ENCODE results near the gene RBM4. TPM values are rescaled to one million over a fixed set of nuclear protein-coding genes. Genes with fewer than 3 reads are reported as not detected.

Gene RBM4
- total and polyA plus RNA-seq, 5 donors from 2014 or later, result 201 to 306 (median 287) TPM

- Mint-ChIP-seq H3K36me3 (peaks cover 23% of the 10 kb centered on the region), H3K4me3 (peak overlapping the region; percentile 99), H3K27me3 (peaks cover 8% of the 10 kb centered on the region), H3K4me1 (peaks cover 23 to 76% (median 52%) of the 10 kb centered on the region in 4 donors), H3K9me3 (peaks cover 0 to 2% (median 0%) of the 10 kb centered on the region in 7 donors), H3K27ac (peak overlapping the region; percentile 28 to 100 (median 100))
- H3K4me1 ChIP-seq (ENCODE audit: control insufficient read depth, insufficient read depth, low read length, poor library complexity, severe bottlenecking), result peaks cover 70% of the 10 kb centered on the region
- ATAC-seq (ENCODE audit: low read depth in 2 of 2), result peak; percentile 12 to 13
- H3K9me3 ChIP-seq (ENCODE audit: control insufficient read depth in 2 of 2, low read length in 2 of 2), result no peaks in the 10 kb centered on the region
- peak overlapping the region; percentile 95 for H3K27ac ChIP-seq (ENCODE audit: insufficient read depth, low read length, poor library complexity, severe bottlenecking)
- H3K36me3 ChIP-seq (ENCODE audit: control insufficient read depth, insufficient read depth, low read length), result peaks cover 25% of the 10 kb centered on the region
- DNase-seq, result peak; percentile 30 to 75 (median 71)
- peak overlapping the region; percentile 94 for H3K4me3 ChIP-seq (ENCODE audit: low read depth, low read length)
- H3K27me3 ChIP-seq (ENCODE audit: control insufficient read depth, insufficient read depth, low read length), result no peaks in the 10 kb centered on the region
Measured at GRCh38 chr11:66619080-66619554, 19.4 kb upstream of the RBM4 start.

GRCh38 chr11:66624450-66624849, 14.1 kb upstream of the RBM4 start:
- H3K4me1 ChIP-seq (ENCODE audit: control insufficient read depth, insufficient read depth, low read length, poor library complexity, severe bottlenecking), result peaks cover 59% of the 10 kb centered on the region
- DNase-seq (no peak), ATAC-seq (ENCODE audit: low read depth in 2 of 2) (no peak)
- Mint-ChIP-seq H3K9me3 (no peaks in the 10 kb centered on the region), H3K4me1 (peaks cover 25 to 76% (median 47%) of the 10 kb centered on the region in 4 donors), H3K4me3 (peak overlapping the region in 1 of 4 donors; percentile 38), H3K36me3 (peaks cover 41% of the 10 kb centered on the region), H3K27me3 (no peaks in the 10 kb centered on the region), H3K27ac (no peak overlapping the region)
- H3K36me3 ChIP-seq (ENCODE audit: control insufficient read depth, insufficient read depth, low read length), result peaks cover 74% of the 10 kb centered on the region
- H3K9me3 ChIP-seq (ENCODE audit: control insufficient read depth in 2 of 2, low read length in 2 of 2), result no peaks in the 10 kb centered on the region
- no peaks in the 10 kb centered on the region for H3K27me3 ChIP-seq (ENCODE audit: control insufficient read depth, insufficient read depth, low read length)
- no peak overlapping the region for H3K4me3 ChIP-seq (ENCODE audit: low read depth, low read length)
- H3K27ac ChIP-seq (ENCODE audit: insufficient read depth, low read length, poor library complexity, severe bottlenecking), result no peak overlapping the region

GRCh38 chr11:66625041-66625751, 13.3 kb upstream of the RBM4 start:
- Mint-ChIP-seq H3K4me1 (peaks cover 25 to 77% (median 48%) of the 10 kb centered on the region in 4 donors), H3K27me3 (no peaks in the 10 kb centered on the region), H3K36me3 (peaks cover 44% of the 10 kb centered on the region), H3K4me3 (peak overlapping the region in 2 of 4 donors; percentile 32 to 38), H3K27ac (no peak overlapping the region), H3K9me3 (no peaks in the 10 kb centered on the region)
- Histone ChIP-seq H3K27ac (ENCODE audit: insufficient read depth, low read length, poor library complexity, severe bottlenecking) (no peak overlapping the region), H3K4me1 (ENCODE audit: control insufficient read depth, insufficient read depth, low read length, poor library complexity, severe bottlenecking) (peaks cover 53% of the 10 kb centered on the region), H3K36me3 (ENCODE audit: control insufficient read depth, insufficient read depth, low read length) (peaks cover 82% of the 10 kb centered on the region), H3K27me3 (ENCODE audit: control insufficient read depth, insufficient read depth, low read length) (no peaks in the 10 kb centered on the region), H3K4me3 (ENCODE audit: low read depth, low read length) (no peak overlapping the region), H3K9me3 (ENCODE audit: control insufficient read depth in 2 of 2, low read length in 2 of 2) (no peaks in the 10 kb centered on the region)
- ATAC-seq (ENCODE audit: low read depth in 2 of 2), result no peak
- DNase-seq, result no peak

GRCh38 chr11:66625752-66626149, 12.8 kb upstream of the RBM4 start:
- peaks cover 47% of the 10 kb centered on the region for H3K4me1 ChIP-seq (ENCODE audit: control insufficient read depth, insufficient read depth, low read length, poor library complexity, severe bottlenecking)
- H3K27me3 ChIP-seq (ENCODE audit: control insufficient read depth, insufficient read depth, low read length), result no peaks in the 10 kb centered on the region
- H3K27ac Mint-ChIP-seq, result no peak overlapping the region
- H3K9me3 ChIP-seq (ENCODE audit: control insufficient read depth in 2 of 2, low read length in 2 of 2), result no peaks in the 10 kb centered on the region
- peaks cover 44% of the 10 kb centered on the region for H3K36me3 Mint-ChIP-seq
- DNase-seq (no peak), ATAC-seq (ENCODE audit: low read depth in 2 of 2) (no peak)
- no peak overlapping the region for H3K27ac ChIP-seq (ENCODE audit: insufficient read depth, low read length, poor library complexity, severe bottlenecking)
- H3K4me3 Mint-ChIP-seq, result no peak overlapping the region
- no peaks in the 10 kb centered on the region for H3K9me3 Mint-ChIP-seq
- no peak overlapping the region for H3K4me3 ChIP-seq (ENCODE audit: low read depth, low read length)
- peaks cover 84% of the 10 kb centered on the region for H3K36me3 ChIP-seq (ENCODE audit: control insufficient read depth, insufficient read depth, low read length)
- H3K27me3 Mint-ChIP-seq, result no peaks in the 10 kb centered on the region
- H3K4me1 Mint-ChIP-seq, result peaks cover 25 to 74% (median 49%) of the 10 kb centered on the region in 4 donors

- Mint-ChIP-seq H3K27me3 (no peaks in the 10 kb centered on the region), H3K4me3 (peak overlapping the region in 1 of 4 donors; percentile 52), H3K9me3 (no peaks in the 10 kb centered on the region), H3K36me3 (peaks cover 44% of the 10 kb centered on the region), H3K27ac (no peak overlapping the region), H3K4me1 (peaks cover 25 to 73% (median 49%) of the 10 kb centered on the region in 4 donors)
- ATAC-seq (ENCODE audit: low read depth in 2 of 2) (no peak), DNase-seq (no peak)
- no peak overlapping the region for H3K27ac ChIP-seq (ENCODE audit: insufficient read depth, low read length, poor library complexity, severe bottlenecking)
- peaks cover 84% of the 10 kb centered on the region for H3K36me3 ChIP-seq (ENCODE audit: control insufficient read depth, insufficient read depth, low read length)
- H3K9me3 ChIP-seq (ENCODE audit: control insufficient read depth in 2 of 2, low read length in 2 of 2), result no peaks in the 10 kb centered on the region
- H3K4me3 ChIP-seq (ENCODE audit: low read depth, low read length), result no peak overlapping the region
- peaks cover 41% of the 10 kb centered on the region for H3K4me1 ChIP-seq (ENCODE audit: control insufficient read depth, insufficient read depth, low read length, poor library complexity, severe bottlenecking)
- no peaks in the 10 kb centered on the region for H3K27me3 ChIP-seq (ENCODE audit: control insufficient read depth, insufficient read depth, low read length)
Measured at GRCh38 chr11:66626382-66626781, 12.1 kb upstream of the RBM4 start.

GRCh38 chr11:66626926-66627325, 11.6 kb upstream of the RBM4 start:
- H3K27ac ChIP-seq (ENCODE audit: insufficient read depth, low read length, poor library complexity, severe bottlenecking), result no peak overlapping the region
- H3K9me3 Mint-ChIP-seq, result no peaks in the 10 kb centered on the region
- peaks cover 41% of the 10 kb centered on the region for H3K36me3 Mint-ChIP-seq
- no peaks in the 10 kb centered on the region for H3K27me3 ChIP-seq (ENCODE audit: control insufficient read depth, insufficient read depth, low read length)
- H3K27me3 Mint-ChIP-seq, result no peaks in the 10 kb centered on the region
- peaks cover 36% of the 10 kb centered on the region for H3K4me1 ChIP-seq (ENCODE audit: control insufficient read depth, insufficient read depth, low read length, poor library complexity, severe bottlenecking)
- H3K9me3 ChIP-seq (ENCODE audit: control insufficient read depth in 2 of 2, low read length in 2 of 2), result no peaks in the 10 kb centered on the region
- no peak for DNase-seq
- H3K27ac Mint-ChIP-seq, result no peak overlapping the region
- no peak overlapping the region for H3K4me3 Mint-ChIP-seq
- H3K36me3 ChIP-seq (ENCODE audit: control insufficient read depth, insufficient read depth, low read length), result peaks cover 81% of the 10 kb centered on the region
- H3K4me1 Mint-ChIP-seq, result peaks cover 22 to 71% (median 49%) of the 10 kb centered on the region in 4 donors
- no peak for ATAC-seq (ENCODE audit: low read depth in 2 of 2)
- H3K4me3 ChIP-seq (ENCODE audit: low read depth, low read length), result no peak overlapping the region

- ATAC-seq (ENCODE audit: low read depth in 2 of 2) (no peak), DNase-seq (no peak)
- Mint-ChIP-seq H3K36me3 (peaks cover 42% of the 10 kb centered on the region), H3K27me3 (no peaks in the 10 kb centered on the region), H3K4me3 (peak overlapping the region in 2 of 4 donors; percentile 11 to 32), H3K4me1 (peaks cover 19 to 68% (median 46%) of the 10 kb centered on the region in 4 donors), H3K9me3 (no peaks in the 10 kb centered on the region), H3K27ac (peak overlapping the region in 1 of 3 donors; percentile 19)
- H3K27me3 ChIP-seq (ENCODE audit: control insufficient read depth, insufficient read depth, low read length), result no peaks in the 10 kb centered on the region
- no peak overlapping the region for H3K4me3 ChIP-seq (ENCODE audit: low read depth, low read length)
- peaks cover 84% of the 10 kb centered on the region for H3K36me3 ChIP-seq (ENCODE audit: control insufficient read depth, insufficient read depth, low read length)
- H3K4me1 ChIP-seq (ENCODE audit: control insufficient read depth, insufficient read depth, low read length, poor library complexity, severe bottlenecking), result peaks cover 24% of the 10 kb centered on the region
- H3K9me3 ChIP-seq (ENCODE audit: control insufficient read depth in 2 of 2, low read length in 2 of 2), result no peaks in the 10 kb centered on the region
- H3K27ac ChIP-seq (ENCODE audit: insufficient read depth, low read length, poor library complexity, severe bottlenecking), result no peak overlapping the region
Measured at GRCh38 chr11:66628061-66628603, 10.4 kb upstream of the RBM4 start.
